GM12892 (cell line): ENCODE data around the gene ATP8A2.

Experiments used
- POLR2A ChIP-seq: IDR thresholded peaks from 2 replicates; pipeline ENCODE4 v1.6.1; 2011; ENCODE audit warnings: low read depth, low read length, control low read depth
- POLR2AphosphoS5 ChIP-seq: IDR thresholded peaks from 2 replicates; pipeline ENCODE4 v1.6.1; 2011; ENCODE audit warnings: low read depth, low read length, control low read depth

GRCh38 chr13:25375727-25376358, 4.1 kb downstream of the ATP8A2 start:
- no peak for TF ChIP-seq POLR2AphosphoS5
- no peak for TF ChIP-seq POLR2A
